ENCODE results near the gene KRT7.
"Not testable (repeated sequence)": the region's sequence is repeated elsewhere in the genome, so short reads cannot be mapped to it uniquely, and the experiment has no call there.

KRT7 gene

DNA sequence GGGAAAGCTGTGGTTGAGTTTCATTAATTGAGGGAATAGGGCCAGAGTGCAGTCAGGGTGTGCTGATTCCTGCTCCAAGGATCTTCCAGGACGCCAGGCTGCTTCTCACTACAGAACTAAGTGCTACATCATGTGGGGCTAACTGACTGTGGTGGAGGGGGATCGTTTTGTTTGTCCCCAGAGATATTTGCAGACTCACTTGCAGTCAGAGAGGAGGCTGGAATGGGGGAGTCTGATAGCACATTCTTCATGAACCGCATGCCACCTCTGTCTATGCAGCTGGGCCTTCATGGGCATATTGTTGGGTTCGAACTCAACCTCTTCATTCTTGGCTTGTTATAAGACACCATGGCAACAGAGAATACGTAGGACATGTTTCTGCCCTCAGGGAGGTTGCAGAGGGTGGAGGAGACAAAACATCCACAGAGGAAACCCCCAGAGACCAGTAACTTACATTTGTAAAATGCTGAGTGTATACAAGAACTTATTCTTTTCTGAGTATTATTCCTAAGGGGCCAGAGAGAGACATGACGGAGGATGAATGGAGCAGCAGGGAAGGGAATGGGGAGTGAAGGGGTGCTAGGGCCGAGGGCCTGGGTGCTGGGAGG, 13.0 kb downstream of the KRT7 start:
- DNase-seq, result no peak

- DNase-seq, result no peak
Measured at GRCh38 chr12:52246720-52247621, 13.9 kb downstream of the KRT7 start.

GRCh38 chr12:52247622-52248540, 14.8 kb downstream of the KRT7 start:
- DNase-seq, result no peak

DNA sequence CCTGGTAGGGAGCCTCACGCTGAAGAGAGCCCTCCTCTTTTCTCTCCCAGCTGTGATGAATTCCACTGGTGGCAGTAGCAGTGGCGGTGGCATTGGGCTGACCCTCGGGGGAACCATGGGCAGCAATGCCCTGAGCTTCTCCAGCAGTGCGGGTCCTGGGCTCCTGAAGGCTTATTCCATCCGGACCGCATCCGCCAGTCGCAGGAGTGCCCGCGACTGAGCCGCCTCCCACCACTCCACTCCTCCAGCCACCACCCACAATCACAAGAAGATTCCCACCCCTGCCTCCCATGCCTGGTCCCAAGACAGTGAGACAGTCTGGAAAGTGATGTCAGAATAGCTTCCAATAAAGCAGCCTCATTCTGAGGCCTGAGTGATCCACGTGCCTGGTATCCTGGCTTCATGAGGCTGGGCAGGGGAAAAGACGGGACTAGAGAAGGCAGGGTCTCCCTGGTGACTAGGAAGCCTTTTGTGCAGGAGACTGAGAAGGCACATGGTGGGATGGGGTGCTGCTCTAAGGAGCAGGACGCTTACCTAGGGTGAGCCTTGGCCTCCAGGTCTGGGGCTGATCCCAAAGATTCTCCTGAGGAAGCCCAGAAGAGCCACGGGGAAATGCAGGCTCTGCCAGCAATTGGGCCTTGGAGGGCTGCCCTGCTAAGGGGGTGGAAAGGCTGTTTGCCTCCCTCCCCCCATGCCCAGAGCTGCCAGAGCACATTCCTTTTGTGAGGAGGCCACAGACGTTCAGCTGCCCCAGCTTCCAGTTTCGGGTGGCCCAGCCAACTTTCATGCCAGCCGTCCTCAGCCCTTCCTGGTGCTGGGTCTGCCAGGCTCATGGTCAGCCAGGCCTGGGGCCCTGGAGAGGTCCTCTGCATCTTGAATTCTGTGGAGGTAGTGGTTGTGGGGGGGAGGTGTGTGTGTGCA, 15.8 kb downstream of the KRT7 start:
- no peak for DNase-seq

- DNase-seq, result no peak
Measured at GRCh38 chr12:52249511-52250047, 16.5 kb downstream of the KRT7 start.

- DNase-seq, result no peak
Measured at GRCh38 chr12:52250048-52250990, 17.3 kb downstream of the KRT7 start.

DNA sequence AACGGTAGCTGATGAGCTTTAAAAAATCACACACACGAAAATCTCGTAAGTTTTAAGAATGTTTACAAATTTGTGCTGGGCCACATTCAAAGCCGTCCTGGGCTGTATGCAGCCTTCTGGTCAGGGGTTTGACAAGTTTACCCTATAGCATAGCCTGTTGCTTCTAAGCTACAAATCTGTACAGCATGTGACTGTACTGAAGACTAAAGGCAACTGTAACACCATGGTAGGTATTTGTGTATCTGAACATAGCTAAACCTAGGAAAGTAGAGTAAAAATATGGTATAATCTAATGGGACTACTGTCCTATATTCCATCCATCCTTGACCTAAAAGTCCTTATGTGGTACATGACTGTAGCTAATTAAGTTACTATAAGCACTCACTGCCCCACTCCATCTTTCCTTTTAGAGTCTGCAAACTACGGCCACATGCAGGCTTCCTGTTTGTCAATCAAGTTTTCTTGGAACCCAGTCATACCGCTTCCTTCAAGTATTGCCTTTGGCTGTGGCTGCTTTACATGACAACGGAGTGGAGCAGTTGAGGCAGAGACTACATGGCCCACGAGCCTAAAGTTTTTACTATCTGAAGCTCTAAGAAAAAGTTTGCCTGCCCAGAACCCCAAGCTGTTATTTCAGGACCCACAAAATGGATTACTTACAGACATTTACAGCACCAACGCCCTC, 18.5 kb downstream of the KRT7 start:
- no peak for DNase-seq

DNA sequence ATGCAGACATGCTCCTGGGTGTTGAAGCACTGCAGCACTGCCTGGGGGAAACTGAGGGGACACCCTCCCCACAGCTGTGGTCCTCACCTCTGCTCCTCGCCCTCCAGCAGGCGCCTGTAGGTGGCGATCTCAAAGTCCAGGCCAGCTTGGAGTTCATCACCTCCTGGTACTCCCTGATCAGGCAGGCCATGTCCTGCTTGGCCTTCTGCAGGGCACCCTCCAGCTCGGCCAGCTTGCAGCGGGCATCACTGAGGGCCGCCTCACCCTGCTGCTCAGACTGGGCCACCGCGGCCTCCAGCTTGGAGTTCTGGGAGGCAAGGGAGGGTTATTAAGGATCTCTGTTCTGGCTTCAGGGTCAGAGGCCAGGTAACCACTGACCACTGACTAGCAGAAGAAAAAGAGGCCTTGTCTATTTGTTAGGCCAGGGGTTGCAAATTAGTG, 19.2 kb downstream of the KRT7 start:
- not testable (repeated sequence) for DNase-seq

- DNase-seq, result no peak
Measured at GRCh38 chr12:52252728-52253343, 19.8 kb downstream of the KRT7 start.

- no peak for DNase-seq
Measured at GRCh38 chr12:52253391-52254179, 20.5 kb downstream of the KRT7 start.

DNA sequence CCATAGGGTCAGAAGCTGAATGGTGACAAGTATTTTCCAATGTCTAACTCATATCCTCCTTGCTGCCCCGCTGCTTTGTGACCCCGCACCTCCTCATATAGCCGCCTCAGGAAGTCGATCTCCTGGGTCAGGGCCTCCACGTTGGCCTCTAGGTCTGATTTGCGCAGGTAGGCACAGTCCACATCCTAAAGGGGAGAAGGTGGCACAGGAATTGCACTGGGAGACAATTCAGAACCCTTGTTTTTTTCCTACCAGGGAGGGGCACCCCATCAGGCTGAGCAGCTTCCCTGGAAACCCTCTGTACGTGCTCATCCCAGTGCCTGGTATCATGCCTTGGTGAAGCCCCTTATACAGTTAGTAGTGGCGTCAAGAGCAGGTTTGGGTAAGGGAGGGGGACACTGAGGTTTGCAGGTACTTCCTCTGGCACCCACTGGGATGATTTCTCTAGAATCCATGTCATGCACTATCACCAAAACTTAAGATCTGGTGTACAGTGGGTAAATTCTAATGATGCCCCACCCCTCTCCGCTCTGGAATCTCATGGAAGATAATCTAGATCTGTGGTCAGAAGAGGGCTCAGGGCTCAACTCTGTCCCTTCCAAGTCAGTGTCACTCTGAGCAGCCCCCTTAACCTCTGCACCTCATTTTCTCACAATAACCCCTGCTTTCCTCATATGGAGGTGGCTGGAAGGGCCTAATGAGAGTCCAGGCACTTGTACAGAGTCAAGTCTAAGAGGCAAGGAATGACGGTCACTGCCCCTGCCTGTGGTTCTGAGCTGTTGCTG, 21.3 kb downstream of the KRT7 start:
- DNase-seq, result no peak

GRCh38 chr12:52254965-52255751, 22.1 kb downstream of the KRT7 start:
- no peak for DNase-seq

GRCh38 chr12:52255926-52256583, 23.0 kb downstream of the KRT7 start:
- no peak for DNase-seq

GRCh38 chr12:52256584-52256935, 23.5 kb downstream of the KRT7 start:
- DNase-seq, result no peak

- DNase-seq, result no peak
Measured at GRCh38 chr12:52257074-52257551, 24.1 kb downstream of the KRT7 start.

GRCh38 chr12:52257922-52258321, 24.9 kb downstream of the KRT7 start:
- DNase-seq, result not testable (repeated sequence)

Data from NCI-H187 treated with DMSO at 0.1 percent for 48 hours (cell line).